ENCODE results near the gene ALKBH5.

- TF ChIP-seq POLR2A (IDR thresholded peaks at IDR 0.05) (no peak), CTCF (IDR thresholded peaks at IDR 0.05) (no peak)
Observed at GRCh38 chr17:18160128-18160856, 23.3 kb upstream of the ALKBH5 start.

All from heart left ventricle (tissue), 13 donors.